Muscle of arm (tissue), 12 donors: ENCODE data around the gene FRMPD4. TPM values are rescaled to one million over a fixed set of nuclear protein-coding genes. Genes with fewer than 3 reads are reported as not detected.

Source experiments
- DNase-seq: peaks from one replicate; pipeline ENCODE4 v3.0.0-alpha.2; 2013
- polyA plus RNA-seq, 12 donors: library from polyadenylated mRNA; unstranded; fragments of 120-200 nt; gene quantifications; one replicate each; pipeline ENCODE4 v1.2.1, GENCODE V29; 2013; ENCODE audit not compliant: insufficient read length in 12 of 12

FRMPD4 gene
- polyA plus RNA-seq, 12 donors, result 0.18 to 0.84 (median 0.52) TPM; not detected in 2

DNA sequence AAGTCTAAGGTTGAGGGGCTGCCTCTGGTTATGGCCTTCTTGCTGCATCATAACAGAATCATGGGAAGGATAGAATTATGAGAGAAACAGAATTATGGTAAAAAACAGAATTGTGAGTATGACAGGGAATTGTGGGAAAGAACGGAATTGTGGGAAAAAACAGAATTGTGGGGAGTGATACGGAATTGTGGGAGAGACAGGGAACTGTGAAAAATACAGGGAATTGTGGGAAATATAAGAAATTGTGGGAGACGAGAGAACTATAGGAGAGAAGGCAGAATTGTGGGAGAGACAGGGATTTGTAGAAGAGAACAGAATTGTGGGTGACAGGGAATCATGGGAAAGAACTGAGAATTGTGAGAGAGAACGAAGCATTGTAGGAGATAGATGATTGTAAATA lies 159.1 kb downstream of the FRMPD4 start:
- DNase-seq, result no peak

- DNase-seq, result no peak
These were observed 163.0 kb downstream of the FRMPD4 start for GRCh38 chrX:12301288-12301687.

- DNase-seq, result no peak
These were observed 166.0 kb downstream of the FRMPD4 start for GRCh38 chrX:12304261-12304660.

GRCh38 chrX:12307961-12308360 lies 169.7 kb downstream of the FRMPD4 start:
- DNase-seq, result no peak

- no peak for DNase-seq
These were observed 170.1 kb downstream of the FRMPD4 start for GRCh38 chrX:12308420-12308819.

DNA sequence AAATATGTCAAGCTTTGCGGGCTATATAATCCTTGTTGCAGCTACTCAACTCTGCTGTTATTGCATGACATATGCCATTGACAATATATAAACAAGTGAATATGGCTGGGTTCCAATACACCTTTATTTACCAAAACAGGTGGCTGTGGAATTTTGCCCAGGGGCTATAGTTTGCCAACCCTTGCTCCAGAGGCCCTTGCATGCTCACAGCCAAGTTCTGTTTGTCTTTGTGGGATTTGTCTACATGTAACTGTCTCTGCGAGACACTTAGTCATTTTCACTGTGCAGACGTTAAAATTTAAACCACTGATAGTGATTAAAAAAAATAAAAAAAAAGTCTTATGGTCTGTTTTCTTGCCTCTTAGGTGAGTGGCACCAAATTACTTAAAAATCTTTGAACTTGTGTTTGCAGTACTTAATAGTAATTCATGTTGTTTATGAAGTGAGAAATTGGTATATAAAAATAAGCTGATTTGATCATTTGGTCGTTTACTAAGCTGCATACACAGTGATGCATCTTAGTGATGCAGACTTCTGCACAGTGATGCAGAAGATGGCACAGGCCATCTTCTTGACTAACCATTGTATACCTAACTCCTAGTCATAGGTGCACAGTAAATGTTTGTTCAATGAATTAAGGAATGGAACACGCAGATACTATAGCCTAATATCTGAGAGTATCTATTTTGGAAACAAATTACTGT lies 170.9 kb downstream of the FRMPD4 start:
- no peak for DNase-seq

DNA sequence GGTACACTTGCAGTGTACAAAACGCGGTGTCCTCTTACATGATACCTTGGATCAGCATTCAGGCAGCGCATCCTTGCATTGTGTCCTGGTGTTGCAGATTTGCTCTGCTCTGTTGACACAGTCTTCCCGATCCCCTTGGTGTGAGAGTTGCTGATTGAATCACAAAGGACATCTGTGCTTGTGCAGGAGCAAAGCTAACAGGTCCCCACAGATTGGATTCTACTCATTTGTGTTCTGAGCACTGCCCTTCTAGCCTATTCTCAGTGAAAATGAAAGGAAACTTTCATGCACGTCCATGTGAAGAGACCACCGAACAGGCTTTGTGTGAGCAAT lies 171.4 kb downstream of the FRMPD4 start:
- DNase-seq, result no peak

- DNase-seq, result no peak
These were observed 176.4 kb downstream of the FRMPD4 start for GRCh38 chrX:12314651-12315050.

DNA sequence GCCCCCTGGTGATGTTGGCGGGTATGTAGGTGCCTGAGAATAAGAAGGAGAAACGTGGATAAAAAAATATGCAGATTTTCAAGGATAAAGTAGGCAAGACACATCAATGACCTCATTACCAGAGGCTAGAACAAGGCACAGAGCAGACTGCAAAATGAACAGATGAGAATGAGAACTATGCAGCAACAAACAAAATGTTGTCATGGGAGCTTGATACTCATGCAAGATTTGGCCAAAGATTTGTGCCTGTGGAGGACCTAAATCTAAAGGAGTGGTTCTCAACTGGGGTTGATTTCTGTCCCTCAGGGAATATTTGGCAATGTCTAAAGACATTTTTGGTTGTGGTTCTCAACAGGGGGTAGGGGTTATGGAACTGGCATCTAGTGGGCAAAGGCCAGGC lies 177.3 kb downstream of the FRMPD4 start:
- no peak for DNase-seq

DNA sequence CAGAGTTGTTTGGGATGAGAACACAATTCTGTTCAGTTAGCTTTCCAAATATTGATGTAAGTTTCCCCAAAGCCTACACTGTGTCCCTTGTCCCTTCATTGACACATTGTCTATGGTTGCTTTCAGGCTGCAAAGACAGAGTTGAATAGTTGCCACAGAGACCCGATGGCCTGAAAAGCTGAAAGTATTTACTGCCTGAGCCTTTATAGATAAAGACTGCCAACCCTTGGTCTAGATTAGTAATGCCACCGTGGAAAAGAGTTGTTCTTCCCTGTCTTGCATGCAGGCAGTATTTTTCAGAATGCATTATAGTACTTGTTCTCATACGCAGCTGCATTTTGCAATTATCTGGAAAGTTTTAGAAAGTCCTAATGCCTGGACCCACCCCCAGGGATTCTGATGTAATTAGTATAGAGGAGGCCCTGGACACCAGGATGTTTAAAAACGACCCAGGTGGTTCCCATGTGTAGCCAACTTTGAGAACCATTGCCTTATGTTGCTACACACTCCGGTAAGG lies 180.8 kb downstream of the FRMPD4 start:
- DNase-seq, result no peak

DNA sequence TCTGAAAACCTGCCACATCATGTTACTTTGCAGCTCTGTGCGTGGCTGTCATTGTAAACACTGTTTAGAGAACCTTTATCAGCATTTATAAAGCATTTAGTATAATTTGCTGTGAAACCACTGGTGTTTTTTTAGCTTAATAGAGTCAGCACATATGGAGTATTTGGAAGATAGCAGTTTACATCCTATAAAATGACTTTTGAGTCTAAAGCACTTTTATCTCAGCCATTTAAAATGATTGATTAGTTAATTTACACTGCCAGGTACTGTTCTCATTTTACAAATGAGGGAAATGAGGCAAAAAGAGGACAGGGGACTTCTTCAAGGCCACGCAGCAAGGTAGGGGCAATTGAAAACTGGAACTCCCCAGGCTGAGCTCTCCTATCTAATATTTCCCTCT lies 181.7 kb downstream of the FRMPD4 start:
- DNase-seq, result no peak

DNA sequence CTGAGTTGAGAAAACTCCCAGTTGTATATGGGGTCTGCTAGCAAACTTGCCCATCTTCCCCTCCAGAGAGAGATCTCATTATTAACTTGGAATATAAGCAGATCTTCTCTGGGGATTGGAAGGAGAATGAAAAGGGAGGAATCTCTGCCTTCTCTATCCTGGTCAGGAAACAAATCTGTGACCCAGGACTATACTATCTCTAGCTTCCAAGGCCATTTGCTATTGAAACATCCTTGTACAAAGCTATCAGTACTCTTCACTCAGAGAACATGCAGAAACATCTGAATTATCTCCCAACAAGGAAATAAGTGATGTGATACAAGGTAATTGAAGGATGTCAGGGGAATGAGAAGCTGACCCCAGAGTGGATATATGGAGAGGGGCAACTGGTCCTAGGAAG lies 183.8 kb downstream of the FRMPD4 start:
- no peak for DNase-seq

GRCh38 chrX:12325171-12325570 lies 186.9 kb downstream of the FRMPD4 start:
- no peak for DNase-seq

DNA sequence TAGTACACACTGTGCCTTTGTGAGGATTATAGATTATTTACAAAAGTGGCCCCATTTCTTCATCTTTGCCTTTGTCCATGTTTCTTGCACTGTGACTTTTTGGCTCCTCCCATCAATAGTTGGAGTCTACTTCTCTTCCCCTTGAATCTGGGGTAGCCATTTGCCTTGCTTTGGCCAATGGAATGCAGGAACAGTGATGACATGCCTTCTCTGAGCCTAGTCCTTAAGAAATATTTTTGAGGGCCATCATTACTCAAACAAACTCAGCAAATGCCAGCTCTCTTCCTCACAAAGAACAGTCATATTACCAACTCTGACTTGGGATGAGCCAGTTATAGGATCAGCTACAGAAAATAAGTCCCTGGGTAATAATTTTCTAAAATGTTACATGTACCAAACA lies 189.6 kb downstream of the FRMPD4 start:
- DNase-seq, result no peak

GRCh38 chrX:12329476-12329875 lies 191.2 kb downstream of the FRMPD4 start:
- no peak for DNase-seq

DNA sequence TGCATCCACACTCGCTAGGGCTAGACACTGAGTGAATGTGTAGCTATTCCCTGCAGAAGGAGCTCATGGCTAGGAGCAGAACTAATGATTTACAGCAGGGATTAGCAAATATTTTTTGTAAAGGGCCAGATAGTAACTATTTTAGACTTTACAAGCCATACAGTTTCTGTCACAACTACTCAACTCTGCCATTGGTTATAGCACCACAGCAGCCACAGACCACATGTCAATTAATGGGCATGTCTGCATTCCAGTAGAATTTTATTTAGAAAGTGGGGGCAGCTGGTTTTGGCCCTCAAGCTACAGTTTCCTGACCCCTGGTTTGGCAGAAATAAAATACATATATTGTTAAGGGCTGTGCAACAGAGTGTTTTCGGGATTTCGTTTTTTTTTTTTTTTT lies 192.6 kb downstream of the FRMPD4 start:
- no peak for DNase-seq

DNA sequence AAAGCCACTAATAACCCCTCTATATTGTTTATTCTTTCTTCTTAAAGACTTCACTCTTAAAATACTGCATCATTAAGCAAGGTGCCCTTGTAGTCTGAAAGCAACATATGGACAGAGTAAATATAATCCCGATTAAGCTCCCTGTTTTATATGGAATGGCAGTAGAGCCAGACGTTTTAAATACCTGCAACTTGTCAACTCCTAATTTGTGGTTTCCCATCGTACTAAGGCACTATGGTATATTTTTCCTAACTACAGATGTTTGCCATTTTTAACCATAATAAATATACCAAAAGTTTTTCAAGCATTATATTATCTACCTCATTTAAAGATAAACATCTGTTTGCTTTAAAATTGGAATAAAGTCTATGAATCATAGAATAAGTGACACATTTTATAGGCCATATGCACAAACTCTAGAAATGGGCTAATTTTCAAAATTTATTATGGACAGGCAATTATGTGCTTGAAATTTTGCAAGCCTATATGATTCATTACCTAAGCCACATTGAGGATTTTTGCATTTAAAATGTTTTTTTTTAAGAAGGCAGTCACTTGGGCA lies 194.6 kb downstream of the FRMPD4 start:
- DNase-seq, result no peak

DNA sequence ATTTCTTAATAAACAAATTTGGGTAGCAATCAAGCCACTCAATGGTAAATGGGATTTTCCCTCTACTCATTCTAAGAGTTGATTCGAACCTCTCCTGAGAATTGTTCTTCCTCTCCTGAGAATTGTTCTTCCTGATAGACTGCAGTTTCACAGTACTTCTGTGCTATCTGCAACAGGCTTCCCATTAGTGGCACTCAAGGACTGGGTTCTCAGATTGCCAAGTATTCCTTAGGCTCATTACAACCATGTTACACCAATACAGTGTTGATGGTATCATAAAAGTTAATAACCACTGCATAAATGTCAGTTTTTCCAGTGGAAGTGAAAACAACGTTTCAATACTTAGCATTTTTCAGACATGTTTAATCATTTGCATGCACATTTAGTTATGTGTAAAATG lies 201.6 kb downstream of the FRMPD4 start:
- no peak for DNase-seq

DNA sequence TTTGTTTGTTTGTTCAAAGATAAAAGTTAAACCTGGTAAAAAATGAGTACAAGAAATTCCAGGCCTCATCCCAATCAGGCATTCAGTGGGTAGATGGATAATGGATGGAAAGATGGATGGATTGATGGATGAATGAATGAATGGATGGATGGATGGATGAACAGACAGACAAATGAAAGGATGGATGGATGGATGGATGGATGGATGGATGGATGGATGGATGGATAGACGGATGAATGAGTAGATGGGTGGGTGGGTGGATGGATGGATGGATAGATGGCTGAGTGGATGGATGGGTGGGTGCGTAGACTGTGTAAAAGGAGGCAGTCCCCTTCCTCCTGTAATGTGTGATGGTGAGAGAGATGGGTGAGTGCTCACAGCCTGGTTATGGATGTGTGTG lies 206.7 kb downstream of the FRMPD4 start:
- DNase-seq, result no peak

DNA sequence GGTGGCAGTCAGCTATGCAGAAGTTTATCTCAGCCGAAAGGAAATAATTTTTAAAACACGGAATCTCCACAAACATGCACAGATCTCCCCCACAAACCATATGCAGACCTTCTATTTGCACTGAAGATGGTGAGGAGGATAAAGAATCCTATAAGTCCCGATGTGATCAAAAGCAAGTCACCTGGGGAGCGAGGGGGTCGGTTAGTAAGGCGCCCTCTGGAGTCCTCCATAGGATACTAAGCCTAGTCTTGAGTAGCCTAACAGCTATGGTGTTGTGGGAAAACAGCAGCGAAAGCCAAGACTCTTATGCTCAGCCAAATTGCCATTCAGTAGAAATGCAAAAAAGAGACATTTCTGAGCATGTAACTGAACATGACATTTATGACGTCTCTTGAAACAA lies 210.9 kb downstream of the FRMPD4 start:
- no peak for DNase-seq

DNA sequence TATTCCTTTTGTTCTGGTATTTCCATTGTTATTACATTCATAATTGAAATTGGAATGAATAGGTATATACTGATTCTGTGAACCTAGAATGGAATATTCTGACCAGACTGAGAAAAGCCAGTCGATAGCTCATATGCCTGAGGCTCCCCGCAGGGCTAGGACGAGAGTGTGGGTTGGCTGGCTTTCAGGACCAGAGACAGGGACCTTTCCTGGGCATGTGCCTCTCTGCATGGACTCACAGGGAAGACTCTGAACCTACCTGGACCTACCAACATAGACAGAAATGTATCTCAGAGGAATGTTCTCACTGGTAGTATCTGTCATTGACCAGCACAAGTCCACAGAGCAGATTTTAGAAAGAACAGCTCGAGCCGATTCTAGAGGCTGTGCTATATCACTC lies 214.6 kb downstream of the FRMPD4 start:
- DNase-seq, result no peak

DNA sequence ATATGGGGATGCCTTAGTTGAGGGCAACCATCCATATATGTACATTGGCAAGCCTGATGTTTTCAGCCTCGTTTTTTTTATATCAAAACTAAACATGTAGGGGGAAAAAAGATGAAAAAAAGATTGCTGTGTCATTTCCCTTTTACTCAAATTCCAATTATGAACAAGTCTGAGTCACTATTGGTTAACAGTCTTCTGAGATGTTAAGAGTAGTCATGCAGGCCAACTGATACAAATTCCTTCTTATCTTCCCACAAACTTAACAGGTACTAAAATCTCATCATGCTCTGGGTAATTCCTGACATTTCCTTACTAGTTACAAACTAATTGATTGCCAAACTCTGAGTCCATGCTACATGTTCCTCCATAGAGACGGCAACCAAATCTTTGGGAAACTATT lies 222.1 kb downstream of the FRMPD4 start:
- no peak for DNase-seq

DNA sequence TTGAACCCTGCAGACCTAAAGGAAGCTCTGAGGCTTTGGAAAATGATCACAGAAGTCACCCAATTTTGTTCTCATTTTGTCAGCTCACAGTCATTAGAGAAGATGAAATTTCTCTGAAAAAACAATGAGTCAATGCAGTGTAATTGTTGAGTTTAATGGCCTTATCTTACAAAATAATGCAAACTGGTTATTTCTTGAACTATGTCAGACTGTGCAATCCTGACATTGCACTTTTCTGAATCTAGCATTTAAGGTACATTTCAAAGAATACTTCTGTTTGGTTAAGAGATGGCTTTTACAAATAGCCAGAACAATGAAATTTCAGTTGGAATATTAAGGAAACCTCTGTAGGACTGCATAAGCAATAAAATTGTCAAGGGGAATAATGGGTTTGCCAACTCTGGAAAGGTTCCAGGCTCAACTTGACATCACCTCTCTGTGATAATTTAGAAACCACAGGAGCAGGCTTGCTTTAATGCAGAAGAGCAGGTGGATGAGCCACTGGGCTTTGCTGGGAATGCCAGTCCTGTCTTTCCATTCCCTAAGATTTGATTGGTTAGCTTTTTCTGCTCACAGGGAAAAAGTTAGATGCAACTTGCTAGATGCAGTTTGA lies 222.8 kb downstream of the FRMPD4 start:
- DNase-seq, result no peak

DNA sequence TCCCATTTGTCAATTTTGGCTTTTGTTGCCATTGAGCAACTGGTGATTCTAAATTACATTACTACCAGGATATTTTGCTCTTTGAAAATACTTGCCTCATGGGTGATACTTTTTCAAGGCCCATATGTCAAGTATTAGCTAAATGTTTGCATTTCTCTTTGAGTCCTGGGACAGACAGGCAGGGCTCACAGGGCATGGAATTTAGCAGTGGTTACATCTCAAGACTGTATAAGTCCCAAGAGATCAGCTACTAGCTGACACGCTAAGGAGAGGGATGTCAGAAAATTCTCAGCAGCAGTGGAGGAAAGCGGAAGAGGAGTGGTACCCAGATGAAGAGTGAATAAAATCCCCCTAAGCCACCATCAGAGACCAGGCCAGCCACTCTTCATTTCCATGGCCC lies 224.9 kb downstream of the FRMPD4 start:
- DNase-seq, result no peak
